Keratinocyte (primary cell): ENCODE data around the gene NEB. TPM values are rescaled to one million over a fixed set of nuclear protein-coding genes. Genes with fewer than 3 reads are reported as not detected.

Experiments
- DNase-seq: peaks from one replicate; pipeline ENCODE4 v3.0.0-alpha.2; 2011; ENCODE audit warnings: low read depth, missing footprints, low spot score
- FAIRE-seq: peaks from 2 replicates; lab custom pipeline; 2011; peaks lifted over from hg19 to GRCh38; lab: Jason Lieb, UNC
- H2AFZ ChIP-seq: 2 replicates; pipeline ENCODE4 v1.6.0; 2012; ENCODE audit warnings: low read length, control low read depth, inconsistent platforms; ENCODE audit not compliant: control insufficient read depth
- H3K27ac ChIP-seq: 2 replicates; pipeline ENCODE4 v1.5.1; 2011; ENCODE audit warnings: low read length; ENCODE audit not compliant: control insufficient read depth, insufficient read depth
- H3K27me3 ChIP-seq: 3 replicates; pipeline ENCODE4 v1.6.0; 2011; ENCODE audit warnings: low read length; ENCODE audit not compliant: control insufficient read depth, insufficient read depth; ENCODE audit errors: extremely low read depth
- H3K36me3 ChIP-seq, 2 experiments: 2 replicates in 1 of 2; 3 replicates in 1 of 2; pipeline ENCODE4 v1.5.1; 2011; ENCODE audit warnings: low read length in 2 of 2, mild to moderate bottlenecking in 1 of 2; ENCODE audit not compliant: control insufficient read depth in 2 of 2, insufficient read depth in 2 of 2; ENCODE audit errors: extremely low read depth in 1 of 2
- H3K4me1 ChIP-seq: 3 replicates; pipeline ENCODE4 v1.5.1; 2011; ENCODE audit warnings: low read length; ENCODE audit not compliant: control insufficient read depth, insufficient read depth; ENCODE audit errors: extremely low read depth
- H3K4me2 ChIP-seq: 3 replicates; pipeline ENCODE4 v1.6.0; 2011; ENCODE audit warnings: low read depth, low read length; ENCODE audit not compliant: control insufficient read depth, insufficient read depth; ENCODE audit errors: extremely low read depth
- H3K4me3 ChIP-seq, 3 experiments: fragments of 200-600 bp in 1 of 3; sonication (generic) in 1 of 3; 2 replicates in 2 of 3; 3 replicates in 1 of 3; pipeline ENCODE4 v1.5.1; 2011 to 2016; ENCODE audit warnings: low read length in 3 of 3, mild to moderate bottlenecking in 3 of 3, control low read depth in 2 of 3, inconsistent platforms in 1 of 3, low read depth in 1 of 3, mixed read lengths in 1 of 3, mixed run types in 1 of 3, moderate library complexity in 1 of 3; ENCODE audit not compliant: control insufficient read depth in 2 of 3, insufficient read depth in 2 of 3; ENCODE audit errors: extremely low read depth in 1 of 3
- H3K79me2 ChIP-seq: 2 replicates; pipeline ENCODE4 v1.6.0; 2012; ENCODE audit warnings: low read length; ENCODE audit not compliant: control insufficient read depth, insufficient read depth
- H3K9ac ChIP-seq: 3 replicates; pipeline ENCODE4 v1.6.0; 2011; ENCODE audit warnings: low read length; ENCODE audit not compliant: control insufficient read depth, insufficient read depth; ENCODE audit errors: extremely low read depth
- H3K9me1 ChIP-seq: 3 replicates; pipeline ENCODE4 v1.6.0; 2011; ENCODE audit warnings: low read length; ENCODE audit not compliant: control insufficient read depth, insufficient read depth; ENCODE audit errors: extremely low read depth
- H3K9me3 ChIP-seq: 2 replicates; pipeline ENCODE4 v1.5.1; 2012; ENCODE audit warnings: low read depth, low read length; ENCODE audit not compliant: control insufficient read depth
- H4K20me1 ChIP-seq: 3 replicates; pipeline ENCODE4 v1.6.0; 2011; ENCODE audit warnings: low read length; ENCODE audit not compliant: control insufficient read depth, insufficient read depth; ENCODE audit errors: extremely low read depth
- CTCF ChIP-seq, 3 experiments: IDR thresholded peaks in 1 of 3; conservative IDR thresholded peaks in 1 of 3; optimal IDR thresholded peaks in 1 of 3; 2 replicates in 2 of 3; 3 replicates in 1 of 3; pipeline versions ENCODE3 to v1.5.1; 2011; ENCODE audit warnings: low read length in 3 of 3, mild to moderate bottlenecking in 3 of 3, moderate library complexity in 2 of 3, control low read depth in 1 of 3, inconsistent platforms in 1 of 3; ENCODE audit not compliant: insufficient read depth in 2 of 3; ENCODE audit errors: extremely low read depth in 1 of 3
- EZH2 ChIP-seq: IDR thresholded peaks from one replicate; pipeline ENCODE4 v1.6.1; 2012; ENCODE audit warnings: inconsistent platforms, mild to moderate bottlenecking, low read length, moderate library complexity
- dilution Hi-C: fragments of 300-500 bp; cut with MboI; formaldehyde crosslinking; loops from one replicate; pipeline ENCODE4 v1.7.0; 2020; ENCODE audit warnings: low sequenced_read_pairs; ENCODE audit not compliant: extremely low pct_ligation_motif_present
- polyA plus RNA-seq, 5 experiments: library from polyadenylated mRNA; depleted of rRNA in 3 of 5; stranded (reverse) in 3 of 5; stranded (forward) in 1 of 5; unstranded in 1 of 5; fragments of >200 nt; gene quantifications; 1 replicate in 1 of 5; 2 replicates in 3 of 5; 3 replicates in 1 of 5; pipeline versions ENCODE4 v1.2.1 to v1.2.3, GENCODE V29; 2011 to 2012; ENCODE audit warnings: missing spikeins in 2 of 5, low read depth in 1 of 5, low replicate concordance in 1 of 5

NEB gene
- polyA plus RNA-seq, 1 donor (not counting 4 experiments of a cell fraction or from before 2014, with no cell fraction given): 0.67 TPM

GRCh38 chr2:151482171-151482725 is 252.0 kb downstream of the NEB start:
- Histone ChIP-seq H3K4me3 (no peak overlapping the region), H3K9me3 (no peaks in the 10 kb centered on the region), H3K9me1 (no peaks in the 10 kb centered on the region), H3K79me2 (no peaks in the 10 kb centered on the region), H3K27me3 (no peaks in the 10 kb centered on the region), H3K4me1 (no peaks in the 10 kb centered on the region), H3K27ac (no peak overlapping the region), H3K36me3 (peaks cover 7 to 9% of the 10 kb centered on the region in 2 experiments), H4K20me1 (no peaks in the 10 kb centered on the region), H3K4me2 (no peak overlapping the region), H3K9ac (no peak overlapping the region), H2AFZ (no peak overlapping the region)
- dilution Hi-C loops: no loop called here
- TF ChIP-seq CTCF (optimal IDR thresholded peaks at IDR 0.05 in 1 of 3, IDR thresholded peaks at IDR 0.05 in 1 of 3, conservative IDR thresholded peaks at IDR 0.05 in 1 of 3; ENCODE audit: extremely low read depth in 1 of 3, insufficient read depth in 2 of 3, low read length in 3 of 3) (no peak), EZH2 (no peak)
- FAIRE-seq (no peak), DNase-seq (no peak)

GRCh38 chr2:151481744-151482143 is 252.5 kb downstream of the NEB start:
- Histone ChIP-seq H3K27me3 (no peaks in the 10 kb centered on the region), H3K9me1 (no peaks in the 10 kb centered on the region), H3K4me3 (no peak overlapping the region), H3K36me3 (peaks cover 7 to 12% of the 10 kb centered on the region in 2 experiments), H2AFZ (no peak overlapping the region), H3K4me1 (no peaks in the 10 kb centered on the region), H3K9ac (no peak overlapping the region), H3K4me2 (no peak overlapping the region), H3K79me2 (no peaks in the 10 kb centered on the region), H3K9me3 (no peaks in the 10 kb centered on the region), H4K20me1 (no peaks in the 10 kb centered on the region), H3K27ac (no peak overlapping the region)
- dilution Hi-C loops: no loop called here
- FAIRE-seq (no peak), DNase-seq (no peak)
- TF ChIP-seq CTCF (optimal IDR thresholded peaks at IDR 0.05 in 1 of 3, IDR thresholded peaks at IDR 0.05 in 1 of 3, conservative IDR thresholded peaks at IDR 0.05 in 1 of 3; ENCODE audit: extremely low read depth in 1 of 3, insufficient read depth in 2 of 3, low read length in 3 of 3) (no peak), EZH2 (no peak)
